Fibroblast of lung (primary cell): ENCODE measurements around the gene NUDCD3. TPM values are rescaled to one million over a fixed set of nuclear protein-coding genes. Genes with fewer than 3 reads are reported as not detected.

Source experiments
- DNase-seq, 2 donors: peaks; one replicate each; pipeline versions ENCODE4 v3.0.0 to v3.0.0-alpha.2; 2010; ENCODE audit warnings: low read depth in 2 of 2
- H2AFZ ChIP-seq: 2 replicates; pipeline ENCODE4 v1.5.1; 2012; ENCODE audit warnings: low read length, control low read depth, inconsistent platforms
- H3K27ac ChIP-seq: 2 replicates; pipeline ENCODE4 v1.5.1; 2011; ENCODE audit warnings: low read length, control low read depth; ENCODE audit not compliant: insufficient read depth
- H3K27me3 ChIP-seq: 2 replicates; pipeline ENCODE4 v1.5.1; 2011; ENCODE audit warnings: mild to moderate bottlenecking, low read length; ENCODE audit not compliant: control insufficient read depth, insufficient read depth
- H3K36me3 ChIP-seq: 2 replicates; pipeline ENCODE4 v1.5.1; 2011; ENCODE audit warnings: low read length; ENCODE audit not compliant: control insufficient read depth, insufficient read depth
- H3K4me1 ChIP-seq: 2 replicates; pipeline ENCODE4 v1.5.1; 2011; ENCODE audit warnings: low read length; ENCODE audit not compliant: control insufficient read depth, insufficient read depth; ENCODE audit errors: extremely low read depth
- H3K4me2 ChIP-seq: 2 replicates; pipeline ENCODE4 v1.5.1; 2011; ENCODE audit warnings: low read length, control low read depth; ENCODE audit not compliant: insufficient read depth; ENCODE audit errors: extremely low read depth
- H3K4me3 ChIP-seq, 4 experiments: fragments of 200-600 bp in 1 of 4; sonication (generic) in 1 of 4; replicated peaks in 1 of 4; 2 replicates each; pipeline ENCODE4 v1.5.1; 2011 to 2016; ENCODE audit warnings: low read length in 4 of 4, low read depth in 3 of 4, mild to moderate bottlenecking in 3 of 4, control low read depth in 2 of 4, inconsistent platforms in 1 of 4, mixed read lengths in 1 of 4; ENCODE audit not compliant: insufficient read depth in 1 of 4; ENCODE audit errors: control extremely low read depth in 1 of 4
- H3K79me2 ChIP-seq: 2 replicates; pipeline ENCODE4 v1.5.1; 2012; ENCODE audit warnings: mild to moderate bottlenecking, low read length, inconsistent platforms; ENCODE audit not compliant: control insufficient read depth, insufficient read depth
- H3K9ac ChIP-seq: 2 replicates; pipeline ENCODE4 v1.5.1; 2011; ENCODE audit warnings: mild to moderate bottlenecking, low read length, control low read depth; ENCODE audit not compliant: insufficient read depth
- H3K9me3 ChIP-seq: 2 replicates; pipeline ENCODE4 v1.5.1; 2012; ENCODE audit warnings: low read depth, low read length; ENCODE audit not compliant: control insufficient read depth, insufficient read depth
- H4K20me1 ChIP-seq: 2 replicates; pipeline ENCODE4 v1.5.1; 2011; ENCODE audit warnings: low read length; ENCODE audit not compliant: control insufficient read depth, insufficient read depth; ENCODE audit errors: extremely low read depth
- EZH2 ChIP-seq: IDR thresholded peaks from 2 replicates; pipeline ENCODE4 v1.5.1; 2012; ENCODE audit warnings: low read length, control low read depth, mild to moderate bottlenecking; ENCODE audit errors: missing control alignments
- polyA plus RNA-seq, 2 donors: library from polyadenylated mRNA; depleted of rRNA in 1 of 2; stranded (reverse) in 1 of 2; unstranded in 1 of 2; fragments of >200 nt; gene quantifications; 2 replicates each; pipeline ENCODE4 v1.2.1, GENCODE V29; 2011 to 2012; ENCODE audit warnings: missing spikeins in 1 of 2
- total RNA-seq: library from RNA; depleted of rRNA; stranded (reverse); fragments of >200 nt; gene quantifications from 2 replicates; pipeline ENCODE4 v1.2.1, GENCODE V29; 2014
- TF ChIP-seq, protein P1 (sequence below), 2 donors: IDR thresholded peaks in 1 of 2; conservative IDR thresholded peaks in 1 of 2; 1 replicate in 1 of 2; 2 replicates in 1 of 2; pipeline ENCODE4 v1.5.1; 2011 to 2012; ENCODE audit warnings: low read length in 2 of 2, control low read depth in 1 of 2, inconsistent platforms in 1 of 2, low read depth in 1 of 2, mild to moderate bottlenecking in 1 of 2

NUDCD3 gene
- total and polyA plus RNA-seq, 2 donors (not counting 1 experiment from before 2014, with no cell fraction given): 51.9 to 68.7 TPM

DNA sequence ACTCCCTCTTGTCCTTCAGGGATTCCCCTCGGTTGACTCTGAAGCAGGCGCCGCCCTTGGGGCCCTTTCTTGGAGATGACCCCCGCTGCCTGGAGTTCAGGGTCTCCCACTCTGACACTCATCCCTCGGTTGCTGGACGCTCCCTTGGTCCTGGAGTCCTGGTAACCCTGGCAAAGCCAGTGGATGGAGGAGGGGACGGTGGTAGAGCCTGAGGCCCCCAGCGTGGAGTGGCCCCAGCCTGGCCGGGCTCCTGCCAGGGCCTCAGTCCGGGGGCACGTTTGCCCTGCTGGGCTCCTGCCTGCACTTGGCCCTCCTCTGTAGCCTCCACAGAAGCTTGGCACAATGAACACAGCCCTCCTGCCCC lies 155.7 kb downstream of the NUDCD3 start:
- H3K36me3 ChIP-seq: no peaks in the 10 kb centered on the region
- no peak overlapping the region for H3K4me2 ChIP-seq
- H3K4me1 ChIP-seq: peaks cover 2% of the 10 kb centered on the region
- no peaks in the 10 kb centered on the region for H4K20me1 ChIP-seq
- DNase-seq: no peak
- no peak overlapping the region for H2AFZ ChIP-seq
- no peak overlapping the region for H3K4me3 ChIP-seq
- no peak for TF ChIP-seq EZH2
- TF ChIP-seq, protein P1, sequence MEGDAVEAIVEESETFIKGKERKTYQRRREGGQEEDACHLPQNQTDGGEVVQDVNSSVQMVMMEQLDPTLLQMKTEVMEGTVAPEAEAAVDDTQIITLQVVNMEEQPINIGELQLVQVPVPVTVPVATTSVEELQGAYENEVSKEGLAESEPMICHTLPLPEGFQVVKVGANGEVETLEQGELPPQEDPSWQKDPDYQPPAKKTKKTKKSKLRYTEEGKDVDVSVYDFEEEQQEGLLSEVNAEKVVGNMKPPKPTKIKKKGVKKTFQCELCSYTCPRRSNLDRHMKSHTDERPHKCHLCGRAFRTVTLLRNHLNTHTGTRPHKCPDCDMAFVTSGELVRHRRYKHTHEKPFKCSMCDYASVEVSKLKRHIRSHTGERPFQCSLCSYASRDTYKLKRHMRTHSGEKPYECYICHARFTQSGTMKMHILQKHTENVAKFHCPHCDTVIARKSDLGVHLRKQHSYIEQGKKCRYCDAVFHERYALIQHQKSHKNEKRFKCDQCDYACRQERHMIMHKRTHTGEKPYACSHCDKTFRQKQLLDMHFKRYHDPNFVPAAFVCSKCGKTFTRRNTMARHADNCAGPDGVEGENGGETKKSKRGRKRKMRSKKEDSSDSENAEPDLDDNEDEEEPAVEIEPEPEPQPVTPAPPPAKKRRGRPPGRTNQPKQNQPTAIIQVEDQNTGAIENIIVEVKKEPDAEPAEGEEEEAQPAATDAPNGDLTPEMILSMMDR (conservative IDR thresholded peaks at IDR 0.05 in 1 of 2, IDR thresholded peaks at IDR 0.05 in 1 of 2; ENCODE audit: low read depth in 1 of 2, low read length in 2 of 2): no peak
- no peak overlapping the region for H3K9ac ChIP-seq
- H3K27ac ChIP-seq: no peak overlapping the region
- no peaks in the 10 kb centered on the region for H3K9me3 ChIP-seq
- H3K27me3 ChIP-seq: peaks cover 11% of the 10 kb centered on the region
- no peaks in the 10 kb centered on the region for H3K79me2 ChIP-seq

DNA sequence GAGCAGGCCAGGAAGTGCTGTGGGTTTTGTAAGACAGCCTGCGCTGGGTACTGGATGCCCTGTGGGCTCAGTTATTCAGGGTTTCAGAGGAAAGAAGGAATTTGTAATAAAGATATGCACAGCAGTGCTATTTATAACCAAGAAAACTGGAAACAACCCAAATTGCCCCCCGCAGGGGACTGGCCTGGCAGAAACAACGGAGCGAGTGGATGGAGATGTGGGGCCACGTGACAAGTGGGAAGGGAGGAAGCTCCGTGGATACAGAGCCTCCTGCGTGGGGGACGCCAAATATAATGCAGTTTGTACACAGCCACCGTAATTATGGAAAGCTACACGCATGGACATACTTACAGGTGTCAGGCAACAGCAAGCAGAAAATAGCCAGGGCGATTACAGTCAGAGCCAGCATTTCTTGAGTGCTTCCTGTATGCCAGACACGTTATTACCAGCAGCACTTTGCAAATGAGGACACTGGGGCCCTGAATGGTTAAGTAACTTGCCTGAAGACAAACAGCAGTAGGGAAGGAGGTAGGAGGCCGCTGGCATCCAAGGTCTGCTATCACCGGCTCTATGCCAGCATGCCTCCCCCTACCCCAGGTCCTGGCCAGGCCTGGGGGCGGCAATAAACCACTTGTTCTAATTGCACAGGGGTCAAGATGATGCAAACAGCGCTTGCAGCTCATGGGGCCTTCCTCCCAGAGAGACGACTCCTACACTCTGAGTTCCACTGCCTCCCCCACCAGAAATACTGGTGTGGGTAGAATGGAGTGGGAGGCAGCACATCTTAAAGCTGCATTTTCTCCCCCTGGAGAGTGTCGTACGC lies 156.3 kb downstream of the NUDCD3 start:
- Histone ChIP-seq H3K4me1 (peaks cover 2% of the 10 kb centered on the region), H3K27ac (no peak overlapping the region), H2AFZ (no peak overlapping the region), H3K9ac (no peak overlapping the region), H3K4me3 (no peak overlapping the region), H4K20me1 (no peaks in the 10 kb centered on the region), H3K79me2 (no peaks in the 10 kb centered on the region), H3K27me3 (peaks cover 11% of the 10 kb centered on the region), H3K4me2 (no peak overlapping the region), H3K9me3 (no peaks in the 10 kb centered on the region), H3K36me3 (no peaks in the 10 kb centered on the region)
- TF ChIP-seq, protein P1 (conservative IDR thresholded peaks at IDR 0.05 in 1 of 2, IDR thresholded peaks at IDR 0.05 in 1 of 2; ENCODE audit: low read depth in 1 of 2, low read length in 2 of 2): no peak
- TF ChIP-seq EZH2: no peak
- no peak for DNase-seq

DNA sequence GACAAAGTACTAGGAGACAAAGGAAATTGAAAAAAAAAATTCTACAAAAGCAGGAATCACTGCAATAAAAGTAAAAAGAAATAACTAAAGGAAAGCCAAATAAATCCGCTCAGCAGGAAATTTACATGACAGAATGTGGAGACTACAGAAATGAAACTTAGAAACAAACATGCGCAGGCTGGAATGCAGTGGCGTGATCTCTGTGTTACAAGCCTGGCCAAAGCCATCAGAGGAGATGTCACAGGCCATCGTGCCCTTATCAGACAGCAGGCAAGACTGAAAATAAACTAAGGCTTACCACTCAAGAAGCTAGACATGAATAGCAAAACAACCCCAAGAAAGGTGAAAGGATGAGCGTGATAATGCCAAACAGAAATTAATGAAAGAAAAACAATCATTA lies 158.8 kb downstream of the NUDCD3 start:
- H3K4me3 ChIP-seq: no peak overlapping the region
- H3K9ac ChIP-seq: no peak overlapping the region
- H4K20me1 ChIP-seq: no peaks in the 10 kb centered on the region
- no peaks in the 10 kb centered on the region for H3K36me3 ChIP-seq
- DNase-seq: no peak
- H3K4me1 ChIP-seq: peaks cover 2% of the 10 kb centered on the region
- peaks cover 10% of the 10 kb centered on the region for H3K27me3 ChIP-seq
- no peak overlapping the region for H3K27ac ChIP-seq
- no peaks in the 10 kb centered on the region for H3K9me3 ChIP-seq
- H3K79me2 ChIP-seq: no peaks in the 10 kb centered on the region
- H2AFZ ChIP-seq: peak overlapping the region; percentile 57
- TF ChIP-seq, protein P1 (conservative IDR thresholded peaks at IDR 0.05 in 1 of 2, IDR thresholded peaks at IDR 0.05 in 1 of 2; ENCODE audit: low read depth in 1 of 2, low read length in 2 of 2): no peak
- no peak for TF ChIP-seq EZH2
- H3K4me2 ChIP-seq: peak overlapping the region; percentile 54
